H1 (cell line): Measurements from ENCODE around the gene DLGAP5. TPM values are rescaled to one million over a fixed set of nuclear protein-coding genes. Genes with fewer than 3 reads are reported as not detected.

ENCODE experiments used
- CTCF ChIA-PET: fragments of 300-600 bp; sonication (Branson Sonifier 250); formaldehyde crosslinking; loops from one replicate; lab custom pipeline; 2021; ENCODE audit not compliant: partially characterized antibody; lab: Charles Lee
- POLR2A ChIA-PET: fragments of 300-600 bp; sonication (Branson Sonifier 250); formaldehyde crosslinking; loops from one replicate; lab custom pipeline; 2021; ENCODE audit warnings: inconsistent platforms; ENCODE audit not compliant: partially characterized antibody; lab: Charles Lee
- DNase-seq, 2 experiments: peaks; one replicate each; pipeline versions ENCODE4 v3.0.0 to v3.0.0-alpha.2; 2010 to 2022; ENCODE audit warnings: low spot score in 2 of 2, low read depth in 1 of 2, mixed read lengths in 1 of 2
- FAIRE-seq: peaks from 2 replicates; lab custom pipeline; 2011; peaks lifted over from hg19 to GRCh38; lab: Jason Lieb, UNC
- H2AFZ ChIP-seq: 2 replicates; pipeline ENCODE4 v1.8.1; 2012; ENCODE audit warnings: low read length, inconsistent platforms
- H2AK5ac ChIP-seq: 2 replicates; pipeline ENCODE4 v1.6.1; 2013; ENCODE audit warnings: low read depth, low read length
- H2BK120ac ChIP-seq: replicated peaks from 2 replicates; pipeline ENCODE3; 2013; ENCODE audit warnings: low read depth, low read length, inconsistent platforms
- H2BK12ac ChIP-seq: 2 replicates; pipeline ENCODE4 v1.6.1; 2013; ENCODE audit warnings: low read depth, low read length
- H2BK15ac ChIP-seq: 2 replicates; pipeline ENCODE4 v1.6.1; 2013; ENCODE audit warnings: low read length
- H2BK20ac ChIP-seq: 2 replicates; pipeline ENCODE4 v1.6.1; 2013; ENCODE audit warnings: low read length
- H2BK5ac ChIP-seq: 2 replicates; pipeline ENCODE4 v1.6.1; 2013; ENCODE audit warnings: low read depth, low read length
- H3K14ac ChIP-seq: 2 replicates; pipeline ENCODE4 v1.6.1; 2013; ENCODE audit warnings: inconsistent platforms; ENCODE audit not compliant: insufficient read length
- H3K18ac ChIP-seq: 2 replicates; pipeline ENCODE4 v1.6.1; 2013; ENCODE audit warnings: low read length; ENCODE audit errors: extremely low read depth
- H3K23ac ChIP-seq: 2 replicates; pipeline ENCODE4 v1.6.1; 2013; ENCODE audit warnings: inconsistent platforms; ENCODE audit not compliant: insufficient read length
- H3K23me2 ChIP-seq: 2 replicates; pipeline ENCODE4 v1.6.1; 2013; ENCODE audit warnings: low read depth, low read length
- H3K27ac ChIP-seq: 2 replicates; pipeline ENCODE4 v1.6.1; 2011; ENCODE audit warnings: low read depth, low read length, inconsistent platforms
- H3K27me3 ChIP-seq, 4 experiments: replicated peaks in 1 of 4; 1 replicate in 1 of 4; 2 replicates in 3 of 4; pipeline versions ENCODE4 v1.6.1 to v1.8.1; 2011 to 2013; ENCODE audit warnings: low read length in 3 of 4, mild to moderate bottlenecking in 3 of 4, inconsistent platforms in 2 of 4, mixed read lengths in 2 of 4, moderate library complexity in 1 of 4; ENCODE audit not compliant: control insufficient read depth in 3 of 4, insufficient read depth in 3 of 4; ENCODE audit errors: extremely low read depth in 1 of 4
- H3K36me3 ChIP-seq, 4 experiments: 2 replicates each; pipeline versions ENCODE4 v1.6.1 to v1.8.1; 2011 to 2013; ENCODE audit warnings: mild to moderate bottlenecking in 4 of 4, low read length in 3 of 4, moderate library complexity in 2 of 4, control low read depth in 1 of 4, inconsistent platforms in 1 of 4; ENCODE audit not compliant: insufficient read depth in 4 of 4, control insufficient read depth in 2 of 4
- H3K4ac ChIP-seq: replicated peaks from 2 replicates; pipeline ENCODE3; 2013; ENCODE audit warnings: low read length, low read depth, mixed read lengths, inconsistent platforms; ENCODE audit not compliant: insufficient read length
- H3K4me1 ChIP-seq, 4 experiments: replicated peaks in 1 of 4; 1 replicate in 1 of 4; 2 replicates in 3 of 4; pipeline versions ENCODE4 v1.6.1 to v1.8.1; 2011 to 2013; ENCODE audit warnings: low read length in 3 of 4, inconsistent platforms in 2 of 4, mixed read lengths in 1 of 4; ENCODE audit not compliant: insufficient read depth in 4 of 4, control insufficient read depth in 3 of 4
- H3K4me2 ChIP-seq, 2 experiments: 2 replicates each; pipeline versions ENCODE4 v1.6.1 to v1.8.1; 2011 to 2013; ENCODE audit warnings: low read depth in 2 of 2, low read length in 2 of 2, control low read depth in 1 of 2, inconsistent platforms in 1 of 2, mild to moderate bottlenecking in 1 of 2; ENCODE audit not compliant: insufficient read depth in 1 of 2
- H3K4me3 ChIP-seq, 4 experiments: fragments of 200-600, 300-600 bp in 1 of 4; sonication (generic), shearing (Covaris generic), sonication (Bioruptor Twin) in 1 of 4; 2 replicates each; pipeline versions ENCODE4 v1.5.1 to v1.8.1; 2011 to 2016; ENCODE audit warnings: low read length in 4 of 4, low read depth in 3 of 4, control low read depth in 2 of 4, inconsistent platforms in 2 of 4, mild to moderate bottlenecking in 2 of 4, mixed read lengths in 1 of 4, moderate library complexity in 1 of 4; ENCODE audit not compliant: insufficient read depth in 2 of 4; ENCODE audit errors: extremely low read depth in 1 of 4
- H3K56ac ChIP-seq: replicated peaks from 2 replicates; pipeline ENCODE3; 2013; ENCODE audit warnings: low read depth, mild to moderate bottlenecking, mixed read lengths, low read length, inconsistent platforms; ENCODE audit not compliant: insufficient read length
- H3K79me1 ChIP-seq: 2 replicates; pipeline ENCODE4 v1.6.1; 2013; ENCODE audit warnings: low read depth, low read length, control low read depth
- H3K79me2 ChIP-seq, 2 experiments: 2 replicates each; pipeline versions ENCODE4 v1.6.1 to v1.8.1; 2012 to 2013; ENCODE audit warnings: low read length in 2 of 2, mild to moderate bottlenecking in 2 of 2, inconsistent platforms in 1 of 2; ENCODE audit not compliant: insufficient read depth in 2 of 2, control insufficient read depth in 1 of 2
- H3K9ac ChIP-seq, 4 experiments: replicated peaks in 1 of 4; 1 replicate in 1 of 4; 2 replicates in 3 of 4; pipeline versions ENCODE4 v1.6.1 to v1.8.1; 2011 to 2013; ENCODE audit warnings: low read depth in 3 of 4, low read length in 3 of 4, control low read depth in 2 of 4, mild to moderate bottlenecking in 2 of 4, moderate library complexity in 2 of 4, inconsistent platforms in 1 of 4; ENCODE audit errors: extremely low read depth in 1 of 4
- H3K9me3 ChIP-seq, 2 experiments: 2 replicates each; pipeline versions ENCODE4 v1.6.1 to v1.8.1; 2012 to 2013; ENCODE audit warnings: mild to moderate bottlenecking in 2 of 2, moderate library complexity in 2 of 2, control low read depth in 1 of 2, inconsistent platforms in 1 of 2, low read depth in 1 of 2, low read length in 1 of 2, mixed read lengths in 1 of 2; ENCODE audit not compliant: insufficient read depth in 2 of 2
- H4K20me1 ChIP-seq, 2 experiments: replicated peaks in 1 of 2; 2 replicates each; pipeline versions ENCODE3 to v1.8.1; 2011 to 2013; ENCODE audit warnings: inconsistent platforms in 2 of 2, low read length in 2 of 2, mild to moderate bottlenecking in 1 of 2; ENCODE audit not compliant: insufficient read depth in 2 of 2, control insufficient read depth in 1 of 2
- H4K5ac ChIP-seq: 2 replicates; pipeline ENCODE4 v1.6.1; 2013; ENCODE audit warnings: low read length, low read depth, mixed read lengths, inconsistent platforms; ENCODE audit not compliant: insufficient read length
- H4K8ac ChIP-seq: 2 replicates; pipeline ENCODE4 v1.8.0; 2013; ENCODE audit warnings: mild to moderate bottlenecking, moderate library complexity, low read length, inconsistent platforms; ENCODE audit not compliant: insufficient read depth; ENCODE audit errors: extremely low read depth
- H4K91ac ChIP-seq: replicated peaks from 2 replicates; pipeline ENCODE3; 2013; ENCODE audit warnings: low read length, mixed read lengths, inconsistent platforms; ENCODE audit not compliant: insufficient read length
- ATF2 ChIP-seq: IDR thresholded peaks from 2 replicates; pipeline ENCODE4 v1.6.1; 2012; ENCODE audit warnings: low read length, inconsistent platforms
- CHD2 ChIP-seq: IDR thresholded peaks from 2 replicates; pipeline ENCODE4 v1.6.1; 2012; ENCODE audit warnings: low read length, improper control_type of control experiment
- HDAC6 ChIP-seq: IDR thresholded peaks from one replicate; pipeline ENCODE4 v1.7.1; 2012; ENCODE audit warnings: low read depth, mild to moderate bottlenecking, inconsistent platforms, low read length, moderate library complexity
- JUN ChIP-seq: IDR thresholded peaks from 2 replicates; pipeline ENCODE4 v1.6.1; 2011; ENCODE audit warnings: low read depth, mild to moderate bottlenecking, improper control_type of control experiment, low read length
- JUND ChIP-seq: IDR thresholded peaks from 2 replicates; pipeline ENCODE4 v1.6.1; 2011; ENCODE audit warnings: mild to moderate bottlenecking, improper control_type of control experiment, low read length
- POLR2A ChIP-seq, 2 experiments: IDR thresholded peaks; 1 replicate in 1 of 2; 2 replicates in 1 of 2; pipeline ENCODE4 v1.6.1; 2011; ENCODE audit warnings: low read depth in 2 of 2, low read length in 2 of 2, mild to moderate bottlenecking in 2 of 2; ENCODE audit errors: control extremely low read depth in 1 of 2
- SAP30 ChIP-seq: fragments of 300-600 bp; sonication (generic); IDR thresholded peaks from 2 replicates; pipeline ENCODE4 v1.7.1; 2012; ENCODE audit warnings: low read length, moderate library complexity, mild to moderate bottlenecking, inconsistent platforms; ENCODE audit not compliant: insufficient read depth, insufficient replicate concordance
- SIN3A ChIP-seq, 2 experiments: IDR thresholded peaks in 1 of 2; conservative IDR thresholded peaks in 1 of 2; 2 replicates each; pipeline ENCODE4 v1.6.1; 2011 to 2012; ENCODE audit warnings: low read length in 2 of 2, improper control_type of control experiment in 1 of 2, low read depth in 1 of 2, mild to moderate bottlenecking in 1 of 2
- SP1 ChIP-seq: IDR thresholded peaks from 2 replicates; pipeline ENCODE4 v1.6.1; 2011; ENCODE audit warnings: low read depth, low read length
- TEAD4 ChIP-seq: IDR thresholded peaks from 2 replicates; pipeline ENCODE4 v1.6.1; 2012; ENCODE audit warnings: low read depth, low read length, inconsistent platforms, mixed read lengths
- USF2 ChIP-seq: IDR thresholded peaks from 2 replicates; pipeline ENCODE4 v1.6.1; 2011; ENCODE audit warnings: low read length, improper control_type of control experiment
- WGBS, 2 experiments: shearing (Covaris generic) in 1 of 2; methylation state at CpG; one replicate each; pipeline versions ENCODE4 v1.1.6 to v1.1.7; 2013 to 2015; ENCODE audit warnings: low lambda C conversion rate in 2 of 2, mixed read lengths in 2 of 2, inconsistent platforms in 1 of 2, low coverage in 1 of 2, missing lambda C conversion rate in 1 of 2; ENCODE audit not compliant: insufficient replicate concordance in 2 of 2, insufficient coverage in 1 of 2, insufficient read length in 1 of 2; ENCODE audit errors: extremely low coverage in 1 of 2, missing lambda C conversion rate in 1 of 2; 5-methylcytosine and 5-hydroxymethylcytosine counted together
- polyA plus RNA-seq, 7 experiments: library from polyadenylated mRNA; depleted of rRNA in 3 of 7; stranded (reverse) in 5 of 7; unstranded in 2 of 7; fragments of >200 nt in 5 of 7; fragments of 200-250 nt in 2 of 7; gene quantifications; 1 replicate in 5 of 7; 2 replicates in 1 of 7; 4 replicates in 1 of 7; pipeline versions ENCODE4 v1.2.1 to v1.2.3, GENCODE V29; 2011 to 2013; ENCODE audit warnings: missing spikeins in 2 of 7, mixed read lengths in 2 of 7
- total RNA-seq: library from RNA; stranded (reverse); fragmentation: NEBNext Ultra II Directional; extraction: Animal tissue kit (Norgen Biotek cat#: 25700); gene quantifications from 2 replicates; pipeline ENCODE4 v1.2.1, GENCODE V29; 2021

DLGAP5 gene
- total and polyA plus RNA-seq, 2 of the 8 experiments (the other 6 are each of a cell fraction or from before 2014, with no cell fraction given): 16.9 to 155 TPM

- Histone ChIP-seq H3K79me1 (no peaks in the 10 kb centered on the region), H2AK5ac (no peak overlapping the region), H3K56ac (no peak overlapping the region), H3K27ac (no peak overlapping the region), H3K23me2 (no peaks in the 10 kb centered on the region; the same call in 1 of the 2 replicates), H3K4ac (no peak overlapping the region), H3K9me3 (no peaks in the 10 kb centered on the region), H3K36me3 (no peaks in the 10 kb centered on the region), H3K4me2 (no peak overlapping the region), H2BK120ac (no peak overlapping the region), H3K23ac (no peak overlapping the region), H4K91ac (no peak overlapping the region), H2BK15ac (no peak overlapping the region), H3K14ac (no peak overlapping the region), H3K4me1 (peaks cover 0 to 3% (median 1%) of the 10 kb centered on the region in 4 experiments; a peak in 3 of 7 replicates), H2BK5ac (no peak overlapping the region), H4K8ac (no peak overlapping the region), H2BK12ac (no peak overlapping the region), H2BK20ac (no peak overlapping the region), H3K27me3 (no peaks in the 10 kb centered on the region; a peak in 1 of 7 replicates), H3K18ac (no peak overlapping the region), H3K9ac (no peak overlapping the region), H4K20me1 (no peaks in the 10 kb centered on the region), H2AFZ (no peak overlapping the region), H3K79me2 (no peaks in the 10 kb centered on the region), H4K5ac (no peak overlapping the region), H3K4me3 (no peak overlapping the region)
- FAIRE-seq: no peak
- POLR2A ChIA-PET: interaction anchor here (1.2 kb wide), 2 partner anchors 13 to 58 kb away, joined by 3 read pairs; no protein-coding TSS in a partner anchor
- WGBS, 2 experiments: 93% methylated on average over 3 of the region's 3 CpGs; no CpG with 5 or more reads in 1 of the 2 experiments
- no peak for DNase-seq
- CTCF ChIA-PET: interaction anchor here (1.4 to 3.8 kb wide), 2 partner anchors 9 to 20 kb away, joined by 3 to 16 read pairs; no protein-coding TSS in a partner anchor
- TF ChIP-seq USF2 (no peak), TEAD4 (no peak), SP1 (no peak), JUN (no peak), ATF2 (no peak), POLR2A (IDR thresholded peaks at IDR 0.05; ENCODE audit: control extremely low read depth in 1 of 2, low read depth in 2 of 2, low read length in 2 of 2) (no peak), SAP30 (no peak), CHD2 (no peak), HDAC6 (no peak), SIN3A (conservative IDR thresholded peaks at IDR 0.05 in 1 of 2, IDR thresholded peaks at IDR 0.05 in 1 of 2; ENCODE audit: low read depth in 1 of 2, low read length in 2 of 2) (no peak), JUND (no peak)
Observed at GRCh38 chr14:55118761-55119160, 72.6 kb downstream of the DLGAP5 start.
